Activated CD8-positive, alpha-beta memory T cell treated with anti-CD3 and anti-CD28 coated beads, Interleukin-2, amount 50 U/mL, for 4 hours (primary cell): Measurements from ENCODE around the gene MED26.
"Not testable (repeated sequence)": the region's sequence is repeated elsewhere in the genome, so short reads cannot be mapped to it uniquely, and the experiment has no call there.

Experiments used
- DNase-seq: peaks from one replicate; pipeline ENCODE4 v3.0.0-alpha.2; 2020

MED26 gene

GRCh38 chr19:16628183-16628983 is at the start of gene MED26:
TSS of gene MED26 (minus strand) at chr19:16628204. CDS start at chr19:16627943, 261 bp downstream.
- DNase-seq: peak; percentile 97

- no peak for DNase-seq
Observed at GRCh38 chr19:16677055-16677454, 49.1 kb upstream of the MED26 start.

GRCh38 chr19:16676101-16676798 is 48.2 kb upstream of the MED26 start:
- DNase-seq: no peak

- DNase-seq: not testable (repeated sequence)
Observed at GRCh38 chr19:16673839-16674238, 45.8 kb upstream of the MED26 start.

- no peak for DNase-seq
Observed at GRCh38 chr19:16673231-16673630, 45.2 kb upstream of the MED26 start.

GRCh38 chr19:16671652-16672274 is 43.8 kb upstream of the MED26 start:
- no peak for DNase-seq

GRCh38 chr19:16670291-16670690 is 42.3 kb upstream of the MED26 start:
- DNase-seq: no peak

GRCh38 chr19:16668702-16669101 is 40.7 kb upstream of the MED26 start:
- DNase-seq: not testable (repeated sequence)

GRCh38 chr19:16668176-16668575 is 40.2 kb upstream of the MED26 start:
- DNase-seq: no peak

- DNase-seq: no peak
Observed at GRCh38 chr19:16661480-16662034, 33.6 kb upstream of the MED26 start.

GRCh38 chr19:16660763-16661479 is 32.9 kb upstream of the MED26 start, which contains the start of gene TMEM38A:
TSS of gene TMEM38A (plus strand) at chr19:16661139. CDS start at chr19:16661218, 79 bp downstream.
- DNase-seq: peak; percentile 54

GRCh38 chr19:16659832-16660708 is 32.1 kb upstream of the MED26 start, which contains the start of gene SMIM7:
TSS of gene SMIM7 (minus strand) at chr19:16660144. CDS start at chr19:16660110, 34 bp downstream.
- peak; percentile 98 for DNase-seq

GRCh38 chr19:16659464-16659831 is 31.4 kb upstream of the MED26 start:
- no peak for DNase-seq

GRCh38 chr19:16657384-16657783 is 29.4 kb upstream of the MED26 start:
- DNase-seq: no peak

GRCh38 chr19:16655727-16656126 is 27.7 kb upstream of the MED26 start:
- no peak for DNase-seq

GRCh38 chr19:16654627-16655026 is 26.6 kb upstream of the MED26 start:
- DNase-seq: no peak

- DNase-seq: no peak
Observed at GRCh38 chr19:16654140-16654539, 26.1 kb upstream of the MED26 start.

- no peak for DNase-seq
Observed at GRCh38 chr19:16652854-16653253, 24.9 kb upstream of the MED26 start.

- not testable (repeated sequence) for DNase-seq
Observed at GRCh38 chr19:16651421-16652188, 23.6 kb upstream of the MED26 start.

GRCh38 chr19:16650821-16651220 is 22.8 kb upstream of the MED26 start:
- no peak for DNase-seq

GRCh38 chr19:16649734-16650133 is 21.7 kb upstream of the MED26 start:
- no peak for DNase-seq
